Measurements from ENCODE around the gene ERC2.

ERC2 gene

DNA sequence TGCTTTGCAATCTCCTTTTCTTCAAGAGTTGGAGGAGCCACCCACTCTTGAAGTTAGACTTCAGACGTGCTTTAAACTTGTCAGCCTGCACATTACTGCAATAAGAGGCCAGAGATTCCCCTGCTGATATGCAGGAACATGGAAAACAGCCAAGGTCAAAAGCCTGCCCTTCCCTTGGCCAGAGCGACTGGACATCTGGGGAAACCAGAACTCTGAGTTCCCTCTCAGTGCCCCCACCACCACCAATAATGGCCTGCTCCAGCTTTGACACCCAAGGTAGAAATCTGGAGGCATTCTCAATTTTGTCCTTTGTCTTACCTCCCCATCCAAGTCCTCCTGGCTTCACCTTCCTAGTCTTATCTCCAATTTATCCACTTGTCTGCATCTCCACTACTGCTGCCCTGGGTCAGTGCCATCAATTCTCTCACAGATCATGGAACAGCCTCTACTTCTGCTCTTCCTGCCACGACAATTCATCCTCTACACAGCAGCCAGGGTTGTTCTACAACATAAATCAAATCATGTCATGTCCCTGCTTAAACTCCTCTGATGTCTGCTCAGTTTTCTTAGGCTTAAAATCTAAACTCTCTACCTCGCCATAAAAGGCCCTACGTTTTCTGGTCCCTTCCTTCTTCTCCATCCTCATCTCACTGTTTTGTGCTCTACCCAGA, 789.6 kb downstream of the ERC2 start:
- no peak for DNase-seq (ENCODE audit: low read depth)

DNA sequence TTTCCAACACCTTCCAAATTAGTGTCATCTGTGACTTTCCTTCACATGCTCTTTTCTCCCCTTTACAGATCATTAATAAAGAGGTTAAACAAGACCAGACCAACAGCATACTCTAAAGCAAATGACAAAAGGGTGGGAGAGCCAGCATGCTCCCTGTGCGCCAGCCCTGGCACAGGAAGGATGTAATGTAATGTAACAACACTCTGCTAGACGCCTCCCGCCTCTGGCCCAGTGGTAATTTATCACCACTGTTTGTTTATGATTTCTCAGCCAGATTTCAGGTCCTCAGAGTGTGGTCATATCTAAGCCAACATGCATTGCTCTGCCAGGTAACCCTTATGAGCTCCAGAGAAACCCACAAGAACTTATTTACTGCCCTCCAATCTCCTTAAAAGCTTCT, 791.6 kb downstream of the ERC2 start:
- no peak for DNase-seq (ENCODE audit: low read depth)

DNA sequence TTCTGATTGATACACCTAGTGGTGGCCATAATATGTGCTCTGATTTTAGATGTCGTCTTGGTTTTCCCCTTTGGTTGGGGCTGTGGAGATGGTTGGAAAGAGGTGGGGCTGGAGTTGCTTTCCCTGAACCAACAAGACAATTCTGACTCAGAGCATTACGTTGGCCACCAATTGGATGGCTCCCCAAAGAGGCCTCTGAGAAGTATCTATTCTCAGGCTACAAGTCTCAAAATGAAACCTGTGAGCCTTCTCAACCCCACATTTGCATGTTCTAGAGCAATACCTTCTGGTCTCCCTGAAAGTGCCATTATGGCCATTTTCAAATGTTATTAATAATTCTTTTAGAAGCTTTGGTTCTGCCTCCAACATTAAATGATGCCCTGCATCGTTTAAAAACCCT, 792.8 kb downstream of the ERC2 start:
- no peak for DNase-seq (ENCODE audit: low read depth)

DNA sequence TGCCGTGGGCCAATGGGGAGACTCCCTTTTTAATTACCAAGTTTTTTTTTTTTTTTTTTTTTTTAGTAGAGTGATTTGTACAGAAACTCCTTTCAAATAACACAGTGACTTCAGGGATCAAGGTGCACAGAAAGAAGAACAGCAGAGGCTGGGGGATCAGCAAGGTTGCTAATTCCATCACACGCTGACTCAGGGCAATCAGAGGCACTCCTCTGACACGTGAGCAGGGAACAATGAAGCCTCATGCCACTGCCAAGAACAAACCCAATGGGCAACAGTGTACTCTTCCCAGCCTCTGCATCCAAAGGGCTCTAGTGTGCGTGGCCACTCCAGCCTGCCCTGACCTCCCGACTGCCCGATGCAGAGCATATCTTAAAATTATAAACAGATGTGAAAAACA, 794.5 kb downstream of the ERC2 start:
- DNase-seq (ENCODE audit: low read depth) = no peak

DNA sequence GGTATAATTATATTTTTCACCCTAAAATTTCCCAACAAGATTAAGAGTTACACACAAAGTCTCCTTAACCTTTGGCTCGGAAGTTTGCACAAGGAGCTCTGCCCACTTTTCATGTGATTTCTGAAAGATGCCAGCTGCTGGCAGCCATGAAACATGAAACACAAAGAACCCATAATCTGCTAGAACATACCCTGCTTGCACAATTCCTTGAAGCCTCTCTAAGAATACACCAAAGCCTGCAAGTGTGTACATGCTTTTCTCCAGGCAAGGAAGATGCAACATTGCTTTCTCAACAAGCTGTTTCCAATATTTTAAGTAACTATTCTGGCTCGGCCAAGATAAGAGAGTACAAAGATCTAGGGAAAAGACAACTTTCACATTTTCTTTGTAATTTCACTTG, 799.1 kb downstream of the ERC2 start:
- no peak for DNase-seq (ENCODE audit: low read depth)

DNA sequence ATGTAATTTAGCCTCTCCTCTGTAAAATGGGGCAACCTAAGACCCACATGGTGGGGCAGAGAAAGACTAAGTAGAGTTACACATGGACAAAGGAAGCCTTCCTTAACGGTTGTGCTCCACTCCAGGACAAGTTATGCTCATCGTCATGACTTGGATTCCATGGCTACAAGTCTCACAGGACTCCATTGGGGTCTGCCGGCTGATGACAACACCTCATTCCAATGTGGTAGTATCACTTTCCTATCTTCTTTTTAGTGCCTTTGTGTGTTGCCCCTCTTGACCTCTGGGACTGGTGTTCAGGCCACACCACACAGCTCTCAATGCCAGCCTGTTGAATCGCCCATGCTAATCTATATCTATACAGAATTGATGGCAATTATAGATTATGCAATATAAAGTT, 799.9 kb downstream of the ERC2 start:
- no peak for DNase-seq (ENCODE audit: low read depth)

DNA sequence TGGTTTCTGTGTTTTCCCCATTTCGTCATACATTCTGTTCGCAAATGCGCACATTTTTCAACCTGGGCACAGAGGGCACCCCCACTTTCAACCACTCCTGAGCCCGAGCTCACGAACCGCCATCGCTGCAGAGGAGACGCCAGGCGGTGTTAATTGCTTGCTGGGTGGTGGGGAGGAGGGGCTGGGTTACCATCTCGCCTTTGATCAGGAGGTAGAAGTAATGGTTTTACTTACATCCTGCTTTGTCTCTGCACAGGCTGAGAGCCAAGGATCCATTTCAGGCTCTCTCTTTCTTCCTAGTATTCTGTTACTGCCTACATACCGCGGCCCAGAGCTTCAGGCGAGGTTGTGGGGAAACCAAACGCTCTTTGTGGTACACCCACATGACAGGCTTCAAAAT, 803.9 kb downstream of the ERC2 start:
- DNase-seq (ENCODE audit: low read depth) = no peak

DNA sequence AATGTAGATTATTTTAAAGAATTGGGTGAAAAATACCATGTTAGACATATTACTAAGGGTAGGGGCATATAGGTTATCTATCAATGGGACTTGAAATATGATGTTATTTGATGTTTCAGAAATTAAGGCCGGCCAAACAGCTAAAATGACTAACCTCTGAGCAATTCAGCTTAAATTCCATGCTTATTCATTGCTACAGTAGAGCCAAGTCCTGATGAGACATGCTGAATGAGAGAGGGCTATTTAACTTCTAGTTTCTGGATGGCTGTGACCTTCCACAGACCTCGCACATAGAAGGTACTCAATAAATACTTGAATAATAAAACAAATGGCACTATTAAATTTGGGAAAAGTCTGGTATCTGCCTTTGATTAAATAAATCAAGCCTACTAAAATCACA, 805.6 kb downstream of the ERC2 start:
- DNase-seq (ENCODE audit: low read depth) = no peak

DNA sequence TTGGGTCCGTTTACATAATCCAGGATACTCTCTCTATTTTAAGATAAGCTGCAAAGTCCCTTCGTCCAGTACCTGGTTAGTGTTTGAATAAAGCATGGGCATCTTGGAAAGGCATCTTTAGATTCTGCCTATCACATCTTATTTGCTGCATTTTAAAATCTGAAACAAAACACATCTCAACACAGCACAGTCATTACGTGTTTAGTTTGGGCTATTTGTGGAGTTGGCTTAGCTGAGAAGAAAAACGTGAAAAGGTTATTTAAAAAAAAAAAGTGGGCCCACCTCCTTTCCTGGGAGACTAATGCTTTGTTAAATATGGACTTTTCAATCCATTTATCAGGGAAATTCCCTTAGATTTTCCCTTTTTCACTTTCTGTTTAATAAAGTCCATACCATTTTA, 806.7 kb downstream of the ERC2 start:
- DNase-seq (ENCODE audit: low read depth) = no peak

DNA sequence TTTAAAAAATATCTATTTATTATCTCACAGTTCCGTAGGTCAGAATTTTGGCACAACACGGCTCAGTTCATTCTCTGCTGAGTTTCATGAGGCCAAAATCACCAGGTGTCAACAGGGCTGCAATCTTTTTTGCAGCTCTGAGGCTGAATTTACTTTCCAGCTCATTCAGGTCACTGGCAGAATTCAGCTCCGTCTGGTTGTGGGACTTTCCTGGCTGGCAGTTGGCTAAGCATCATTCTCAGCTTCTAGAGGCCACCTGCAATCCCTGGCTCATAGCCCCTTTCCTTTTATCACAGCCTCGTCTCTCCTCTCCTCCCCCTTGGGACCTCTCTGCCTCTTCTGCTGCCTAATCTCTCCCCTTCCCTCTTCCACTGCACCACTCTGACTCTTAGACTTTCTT, 807.1 kb downstream of the ERC2 start:
- no peak for DNase-seq (ENCODE audit: low read depth)

DNA sequence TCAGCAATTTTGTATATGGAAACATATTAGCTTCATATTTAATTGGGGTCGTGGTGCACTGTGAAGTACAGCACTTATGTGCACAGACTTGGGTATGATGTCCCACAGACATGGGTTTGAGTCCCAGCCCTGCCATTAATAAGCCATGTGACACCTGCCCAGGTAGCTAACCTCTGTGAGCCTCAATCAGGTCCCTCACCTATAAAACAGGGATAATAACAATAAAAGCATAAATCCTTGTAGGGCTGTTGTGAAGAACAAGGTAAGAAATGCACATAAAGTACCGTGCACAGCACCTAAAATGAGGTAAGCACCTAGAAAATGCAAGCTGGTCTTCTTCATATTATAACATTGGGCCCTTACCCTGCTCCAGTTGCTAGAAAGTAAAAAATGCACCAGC, 807.6 kb downstream of the ERC2 start:
- DNase-seq (ENCODE audit: low read depth) = no peak

DNA sequence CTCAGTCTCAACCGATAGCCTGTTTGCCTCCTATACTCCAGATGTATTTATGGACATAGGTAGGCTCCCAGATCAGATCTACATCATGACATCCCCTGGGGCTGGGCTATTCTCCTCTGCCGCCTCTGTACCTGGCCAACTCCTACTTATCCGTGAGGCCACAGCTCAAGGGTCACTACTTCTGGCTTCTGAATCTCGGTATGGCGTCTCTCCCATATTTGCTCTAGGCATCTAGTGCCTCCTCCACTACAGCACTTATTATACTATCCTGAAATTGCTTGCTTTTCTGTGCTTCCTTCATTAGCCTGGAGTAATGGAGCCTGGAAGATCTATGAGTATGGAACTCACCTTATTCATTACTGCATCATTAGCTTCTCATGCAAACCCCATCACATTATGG, 808.6 kb downstream of the ERC2 start:
- DNase-seq (ENCODE audit: low read depth) = no peak

DNA sequence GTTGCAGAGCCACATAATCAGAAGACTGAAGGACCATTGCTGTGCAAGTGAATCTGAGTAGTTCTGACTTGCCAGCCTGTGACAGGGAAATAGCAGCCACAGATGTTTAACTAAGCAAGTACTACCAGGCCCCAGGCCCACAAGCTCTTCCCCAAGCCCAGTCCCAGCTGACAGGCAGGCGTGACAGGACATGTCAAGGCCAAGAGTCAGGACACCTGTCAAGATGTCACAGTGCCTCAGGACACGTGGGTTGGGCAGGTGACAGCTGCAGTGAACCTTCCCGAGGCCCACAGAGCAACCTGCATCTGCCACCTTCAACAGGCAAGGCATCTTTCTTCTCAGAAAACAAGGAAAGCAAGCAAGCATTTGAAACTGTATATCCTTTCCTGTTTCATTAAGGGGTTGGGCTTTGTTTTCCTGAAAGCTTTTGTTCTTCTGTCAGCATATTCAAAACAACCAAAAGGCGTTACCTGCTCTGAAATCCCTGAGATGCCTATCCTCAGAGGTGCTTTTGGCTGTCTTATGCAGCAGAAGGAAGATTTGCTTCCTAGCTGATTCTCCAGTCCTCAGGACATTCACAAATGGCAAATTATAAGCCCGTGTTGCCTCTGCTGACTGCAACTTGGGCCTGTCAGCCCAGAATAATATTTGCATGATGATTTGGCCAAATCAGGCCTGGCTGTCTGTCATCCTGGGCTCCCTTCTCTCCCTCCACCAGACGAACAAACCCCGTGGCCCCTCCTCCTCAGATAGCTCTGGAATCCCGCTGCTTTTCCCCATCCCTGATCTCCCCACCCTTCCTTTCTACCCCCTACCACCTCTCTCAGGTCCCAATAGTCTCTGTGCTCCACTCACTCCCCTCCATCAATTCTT, 809.3 kb downstream of the ERC2 start:
- no peak for DNase-seq (ENCODE audit: low read depth)

DNA sequence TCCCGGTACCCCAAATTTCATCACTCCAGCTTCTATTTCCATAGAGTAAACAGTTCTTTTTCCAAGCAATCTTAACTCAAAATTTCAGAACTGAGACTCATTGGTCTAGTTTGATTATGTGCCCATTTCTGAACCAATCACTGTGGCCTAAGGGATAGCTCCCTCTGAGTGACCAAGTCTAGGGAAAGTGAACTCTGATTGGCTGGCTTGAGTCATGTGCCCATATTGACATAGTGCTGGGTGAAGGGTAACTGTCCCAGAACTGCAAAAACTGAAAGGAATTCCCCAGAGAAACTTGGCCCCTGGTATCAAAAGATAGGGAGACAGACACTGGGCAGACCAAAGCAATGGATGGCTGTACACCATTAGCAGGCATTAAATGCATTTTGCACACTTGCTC, 810.0 kb downstream of the ERC2 start:
- DNase-seq (ENCODE audit: low read depth) = no peak

DNA sequence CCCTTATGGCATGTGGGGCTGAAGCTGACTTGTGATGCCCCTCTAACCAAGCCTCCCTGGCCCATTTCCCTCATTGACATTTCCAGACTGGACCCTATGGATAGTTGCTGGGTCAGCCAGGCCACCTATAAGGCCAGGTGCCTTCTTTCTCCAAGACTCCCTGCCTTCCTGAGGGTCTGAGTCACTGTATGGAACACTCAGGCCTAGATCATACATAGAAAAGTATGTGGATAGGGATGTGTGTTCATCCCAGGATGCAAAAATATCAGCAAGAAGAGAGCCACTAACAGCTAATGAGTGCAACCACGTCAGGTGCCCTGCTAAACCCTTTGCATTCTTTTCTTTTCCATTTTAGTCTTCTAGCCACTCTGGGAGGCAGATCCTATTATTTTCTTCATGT, 812.7 kb downstream of the ERC2 start:
- DNase-seq (ENCODE audit: low read depth) = no peak

DNA sequence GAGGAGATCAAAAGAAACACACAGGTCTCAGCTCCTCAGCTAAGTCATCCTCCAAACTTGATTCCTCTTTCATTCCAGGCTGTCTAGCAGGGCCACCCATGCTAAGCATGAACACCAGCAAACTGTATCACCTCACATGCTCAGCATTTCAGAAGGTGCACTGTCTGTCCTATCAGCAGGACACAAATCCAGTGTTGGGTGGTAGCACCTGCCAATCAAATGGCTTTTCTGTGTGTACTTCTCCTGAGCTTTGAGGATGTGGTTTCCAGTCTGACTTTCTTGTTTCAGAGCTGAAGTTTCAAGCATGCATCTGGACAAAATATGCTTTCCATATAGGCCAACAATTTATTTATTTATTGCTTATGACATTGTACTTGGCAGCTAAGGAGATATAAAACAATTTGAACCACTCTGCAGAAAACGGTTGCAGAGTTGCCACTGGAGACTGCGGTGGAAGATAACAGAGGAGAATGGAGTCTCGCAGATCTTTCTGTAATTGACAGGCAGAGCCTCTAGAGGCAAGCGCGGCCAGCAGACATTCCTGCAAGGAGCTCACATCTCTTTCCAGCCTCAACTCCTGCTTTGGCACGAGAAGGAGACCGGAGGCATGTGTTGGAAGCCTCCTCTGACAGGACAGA, 814.0 kb downstream of the ERC2 start:
- DNase-seq (ENCODE audit: low read depth) = no peak

DNA sequence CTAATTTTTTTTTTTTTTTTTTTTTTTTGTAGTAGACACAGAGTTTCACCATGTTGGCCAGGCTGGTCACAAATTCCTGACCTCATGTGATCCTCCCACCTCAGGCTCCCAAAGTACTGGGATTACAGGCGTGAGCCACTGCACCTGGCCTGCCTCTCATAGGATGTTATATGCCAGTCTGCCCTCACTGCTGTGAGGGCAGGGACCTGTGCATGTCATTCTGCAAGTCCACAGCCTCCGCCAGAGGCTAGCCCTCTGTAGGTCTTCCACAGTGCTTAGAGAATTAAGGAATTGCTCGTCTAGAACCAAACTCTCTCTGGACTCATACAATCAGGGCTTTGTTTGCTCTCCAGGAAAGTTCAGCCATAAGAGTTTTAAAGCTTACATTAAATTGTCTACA, 817.3 kb downstream of the ERC2 start:
- DNase-seq (ENCODE audit: low read depth) = no peak

DNA sequence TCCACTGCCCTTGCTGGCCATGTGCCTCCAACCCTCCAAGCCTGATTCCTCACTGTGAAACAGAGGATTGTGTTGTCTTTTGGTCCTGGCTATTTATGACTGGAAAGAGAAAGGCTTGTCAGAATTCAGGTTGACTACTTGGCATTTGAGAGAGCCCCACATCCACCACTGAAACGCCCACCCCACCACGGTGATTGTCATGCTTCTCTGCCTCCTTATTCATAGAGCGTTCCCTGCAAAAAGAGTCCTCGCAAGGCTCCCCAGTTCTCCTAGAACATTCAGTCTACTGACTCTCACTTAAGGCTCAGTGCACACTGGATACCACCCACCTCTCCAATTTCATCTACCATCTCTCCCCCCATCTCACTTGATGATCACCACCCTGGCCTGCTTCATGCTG, 818.3 kb downstream of the ERC2 start:
- DNase-seq (ENCODE audit: low read depth) = no peak

DNA sequence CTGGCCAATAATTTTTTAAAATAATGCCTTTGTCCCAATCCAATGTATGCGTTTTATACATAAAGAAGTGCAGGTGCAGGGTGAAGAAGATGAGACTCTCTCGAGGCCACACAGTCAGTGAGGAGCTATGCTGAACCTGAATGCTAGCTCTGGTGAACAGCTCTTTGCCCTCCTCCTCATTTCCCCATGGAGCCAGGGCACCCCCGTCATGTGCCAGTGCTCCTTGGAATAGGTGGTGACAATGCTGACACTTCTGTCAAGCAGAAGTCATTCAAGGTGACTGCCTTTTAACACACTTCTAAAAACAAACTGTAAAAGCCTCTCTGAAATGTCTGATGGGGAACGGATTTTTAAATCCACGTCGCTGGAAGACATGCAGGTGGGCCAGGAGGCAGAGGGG, 818.7 kb downstream of the ERC2 start:
- DNase-seq (ENCODE audit: low read depth) = no peak

DNA sequence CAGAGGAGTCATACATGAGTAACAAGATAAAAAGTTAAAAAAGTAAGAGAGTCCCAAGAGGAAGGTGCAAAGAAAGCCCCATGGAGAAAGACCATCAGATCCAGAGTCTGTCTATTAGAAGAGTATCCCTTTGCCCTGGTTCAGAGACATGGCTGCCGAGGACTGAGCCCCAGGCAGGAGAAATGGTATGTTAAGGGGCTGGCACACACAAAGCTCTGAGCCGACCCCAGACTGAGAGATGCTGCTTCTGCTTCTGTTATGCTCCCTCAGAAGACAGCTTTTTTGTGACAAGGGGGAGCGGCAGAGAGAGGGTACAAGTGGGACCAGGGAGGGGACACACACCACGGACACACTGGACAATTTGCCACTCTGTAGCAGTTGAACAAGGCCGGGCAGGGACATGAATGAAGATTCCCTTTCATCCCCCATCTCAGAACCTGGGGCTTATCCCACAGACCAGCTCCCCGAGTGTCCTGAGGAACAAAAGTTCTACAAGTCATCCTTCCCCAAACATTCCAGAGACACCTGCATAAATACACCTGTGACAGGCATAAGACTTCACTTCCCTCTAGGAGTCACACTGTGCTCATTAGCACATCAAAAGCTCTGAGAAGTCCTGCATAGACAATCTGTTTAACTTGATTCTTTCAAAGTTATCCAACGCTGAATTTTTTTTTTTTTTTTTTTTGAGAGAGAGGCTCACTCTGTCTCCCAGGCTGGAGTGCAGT, 819.5 kb downstream of the ERC2 start:
- DNase-seq (ENCODE audit: low read depth) = no peak

DNA sequence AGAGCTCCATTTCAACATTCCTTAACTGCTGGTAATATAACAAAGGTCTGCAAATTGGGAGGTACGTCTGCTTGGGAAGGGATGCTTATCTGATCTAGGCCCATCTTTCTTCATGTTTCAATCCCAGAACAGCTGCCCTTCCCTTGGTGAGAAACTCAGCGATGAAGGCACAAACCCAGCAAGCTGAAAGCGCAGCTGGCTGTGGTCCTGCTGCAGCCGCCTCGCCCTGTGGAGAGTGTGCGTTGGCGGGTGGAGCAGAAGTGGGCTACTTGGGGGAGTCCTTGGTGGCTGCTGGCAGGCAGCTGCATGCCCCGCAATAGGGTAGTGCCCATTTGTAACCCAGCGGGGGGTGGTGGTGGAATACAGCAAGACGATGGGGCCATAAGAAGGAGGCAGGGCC, 820.6 kb downstream of the ERC2 start:
- DNase-seq (ENCODE audit: low read depth) = no peak

DNA sequence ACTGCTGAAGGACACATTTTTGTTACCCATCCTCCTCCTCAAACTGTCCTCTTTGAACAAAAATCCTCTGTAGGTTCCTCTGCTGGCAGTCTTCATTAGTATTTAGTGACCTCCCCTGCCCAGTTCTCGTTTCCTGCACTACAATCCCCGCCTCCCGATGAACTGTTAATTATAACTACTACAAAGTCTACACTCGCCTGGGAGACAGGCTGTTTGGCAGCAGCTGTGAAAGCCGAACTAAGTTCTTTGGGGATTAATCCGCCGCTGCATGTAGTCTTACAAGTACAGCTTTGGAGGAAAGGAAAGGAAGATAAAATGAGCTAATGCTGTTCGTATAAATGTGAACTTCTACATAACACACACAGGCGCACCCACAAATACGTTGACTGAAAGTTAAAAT, 821.2 kb downstream of the ERC2 start:
- DNase-seq (ENCODE audit: low read depth) = no peak

DNA sequence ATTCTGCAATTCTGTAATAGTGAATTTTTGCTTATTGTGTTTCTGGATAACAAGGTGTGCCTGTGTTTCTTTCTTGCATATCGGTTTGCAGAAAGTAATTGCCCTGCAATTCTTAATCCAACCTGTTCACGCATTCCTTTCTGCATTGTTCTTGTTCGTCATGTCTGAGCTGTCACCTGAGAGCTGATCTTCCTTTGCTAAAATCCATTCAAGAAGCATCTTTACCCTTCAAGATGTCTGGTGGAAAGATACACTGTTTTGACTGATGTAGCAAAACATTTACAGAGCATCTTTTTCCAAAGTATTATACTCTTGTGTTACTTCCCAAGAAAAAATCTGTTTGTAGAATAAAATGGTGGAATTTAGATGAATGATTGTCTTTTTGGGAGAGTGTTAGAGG, 822.1 kb downstream of the ERC2 start:
- DNase-seq (ENCODE audit: low read depth) = no peak
